ENCODE measurements around the gene CLCA2. TPM values are rescaled to one million over a fixed set of nuclear protein-coding genes. Genes with fewer than 3 reads are reported as not detected.

The CLCA2 gene
- total and polyA plus RNA-seq, 4 experiments from 2014 or later: not detected

DNA sequence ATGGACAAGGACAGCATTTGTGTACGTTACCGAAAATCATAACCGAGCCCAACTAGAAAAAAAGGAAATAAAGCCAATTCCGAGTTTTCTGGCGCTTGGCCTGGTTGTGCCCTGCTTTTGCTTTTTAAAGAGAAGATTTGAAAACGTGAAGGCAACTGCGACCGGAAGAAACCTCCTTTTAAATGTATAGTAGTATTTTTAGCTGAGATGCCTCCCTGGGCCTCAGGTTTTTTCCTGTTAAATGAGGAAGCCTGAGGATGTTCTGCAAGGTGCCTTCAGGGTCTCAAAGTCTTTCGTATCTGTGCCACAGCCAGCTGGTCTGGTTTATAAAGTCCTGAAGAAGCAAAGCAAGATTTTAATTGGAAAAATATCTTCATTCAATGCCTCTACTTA, 27.5 kb upstream of the CLCA2 start:
- Histone ChIP-seq H3K27ac (ENCODE audit: low read depth, low read length) (peak overlapping the region; percentile 92), H3K27me3 (ENCODE audit: insufficient read depth, low read length) (no peaks in the 10 kb centered on the region), H3K9me3 (ENCODE audit: control insufficient read depth in 1 of 2, low read length in 2 of 2) (no peaks in the 10 kb centered on the region), H3K4me1 (ENCODE audit: insufficient read depth, low read length) (peaks cover 50% of the 10 kb centered on the region), H3K4me3 (ENCODE audit: low read length in 2 of 2) (peak overlapping the region; percentile 77 to 87), H3K36me3 (ENCODE audit: insufficient read depth, low read length) (no peaks in the 10 kb centered on the region)
- Mint-ChIP-seq H3K4me1 (peaks cover 38 to 62% (median 46%) of the 10 kb centered on the region in 4 donors), H3K27me3 (no peaks in the 10 kb centered on the region), H3K9me3 (no peaks in the 10 kb centered on the region), H3K4me3 (peak overlapping the region; percentile 94 to 99 (median 98)), H3K27ac (peak overlapping the region; percentile 97 to 100 (median 99)), H3K36me3 (peaks cover 4 to 10% of the 10 kb centered on the region in 2 donors)
- POLR2A ChIA-PET (ENCODE audit: partially characterized antibody): interaction anchor here (0.6 to 4.0 kb wide), 13 partner anchors 10 to 1137 kb away, joined by 3 to 54 read pairs (median 3); partner anchors contain the start of genes C1orf52, HS2ST1, SELENOF and SH3GLB1
- intact Hi-C loops (cut with micrococcal nuclease): loop anchor here (1.0 to 10.0 kb wide), 9 partner anchors 8 to 1712 kb away; partner anchors contain the start of genes BCL10, HS2ST1, SELENOF and SH3GLB1
- DNase-seq: no peak
- CTCF ChIA-PET (ENCODE audit: partially characterized antibody): interaction anchor here (0.8 to 1.6 kb wide), 8 partner anchors 11 to 347 kb away, joined by 3 to 15 read pairs (median 6); partner anchors contain the start of gene SH3GLB1

DNA sequence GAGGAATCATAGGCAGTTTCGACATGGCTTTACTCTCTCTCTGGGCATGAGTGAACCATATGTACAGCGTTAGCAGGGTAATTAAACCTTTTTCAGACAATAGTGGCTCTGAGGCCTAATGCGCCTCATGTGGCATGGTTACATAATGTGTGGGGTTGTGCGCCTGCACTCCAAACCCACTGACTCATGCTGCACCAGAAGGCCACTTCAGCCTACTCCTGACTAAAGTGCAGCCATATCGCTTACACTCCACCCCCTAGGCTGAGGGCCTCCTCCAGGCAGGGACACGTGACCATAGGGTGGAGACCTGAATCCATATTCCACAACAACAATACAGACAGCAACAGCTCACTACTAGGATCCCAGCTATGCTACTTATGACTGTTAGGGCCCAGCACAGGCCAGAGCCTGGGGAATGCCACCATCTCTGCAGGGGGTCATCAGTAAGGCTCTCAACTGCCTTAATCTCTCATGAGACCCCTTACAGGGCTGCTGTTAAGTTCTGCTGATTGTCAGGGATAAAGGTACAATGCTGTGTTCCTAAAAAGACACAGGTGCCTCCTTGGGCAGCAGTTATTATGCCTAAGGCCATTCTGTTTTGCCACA, 14.5 kb upstream of the CLCA2 start:
- POLR2A ChIA-PET (ENCODE audit: partially characterized antibody): interaction anchor here (0.8 kb wide), 1 partner anchor 295 kb away, joined by 3 read pairs; the partner anchor contains the start of gene SH3GLB1
- H3K27ac Mint-ChIP-seq: no peak overlapping the region
- H3K36me3 Mint-ChIP-seq: no peaks in the 10 kb centered on the region
- Histone ChIP-seq H3K4me3 (ENCODE audit: low read length in 2 of 2) (no peak overlapping the region), H3K27me3 (ENCODE audit: insufficient read depth, low read length) (no peaks in the 10 kb centered on the region), H3K36me3 (ENCODE audit: insufficient read depth, low read length) (no peaks in the 10 kb centered on the region), H3K27ac (ENCODE audit: low read depth, low read length) (no peak overlapping the region), H3K9me3 (ENCODE audit: control insufficient read depth in 1 of 2, low read length in 2 of 2) (no peaks in the 10 kb centered on the region), H3K4me1 (ENCODE audit: insufficient read depth, low read length) (no peaks in the 10 kb centered on the region)
- CTCF ChIA-PET (ENCODE audit: partially characterized antibody): no interaction called here
- intact Hi-C loops (cut with micrococcal nuclease): no loop called here
- H3K9me3 Mint-ChIP-seq: no peaks in the 10 kb centered on the region
- no peaks in the 10 kb centered on the region for H3K4me1 Mint-ChIP-seq
- H3K27me3 Mint-ChIP-seq: no peaks in the 10 kb centered on the region
- no peak for DNase-seq
- no peak overlapping the region for H3K4me3 Mint-ChIP-seq

DNA sequence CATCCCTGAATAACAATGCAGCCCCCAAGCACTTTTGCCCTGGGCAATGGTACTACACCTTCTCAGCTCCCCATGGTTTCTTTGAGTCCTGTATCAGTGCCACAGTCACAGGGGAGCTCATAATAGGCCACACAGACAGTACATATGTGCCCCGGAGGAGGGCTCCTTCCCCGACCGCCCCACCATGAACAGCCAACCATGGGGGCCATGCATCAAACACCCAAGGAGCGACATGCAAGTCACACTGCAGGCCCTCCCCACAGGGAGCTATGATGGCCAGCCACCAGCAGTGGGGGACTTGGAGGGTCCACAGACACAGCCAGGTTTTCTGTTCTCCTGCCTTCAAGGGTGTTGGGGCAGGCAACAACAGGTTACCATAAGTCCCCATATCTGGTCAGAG, 13.1 kb upstream of the CLCA2 start:
- H3K27me3 ChIP-seq (ENCODE audit: insufficient read depth, low read length): no peaks in the 10 kb centered on the region
- H3K9me3 ChIP-seq (ENCODE audit: control insufficient read depth in 1 of 2, low read length in 2 of 2): no peaks in the 10 kb centered on the region
- H3K36me3 ChIP-seq (ENCODE audit: insufficient read depth, low read length): no peaks in the 10 kb centered on the region
- no peaks in the 10 kb centered on the region for H3K4me1 ChIP-seq (ENCODE audit: insufficient read depth, low read length)
- H3K27ac Mint-ChIP-seq: no peak overlapping the region
- no peak for DNase-seq
- ChIA-PET POLR2A (ENCODE audit: partially characterized antibody) (no interaction called here), CTCF (ENCODE audit: partially characterized antibody) (interaction anchor here (1.1 kb wide), 1 partner anchor 31 kb away, joined by 6 read pairs; no protein-coding TSS in a partner anchor)
- intact Hi-C loops (cut with micrococcal nuclease): no loop called here
- no peaks in the 10 kb centered on the region for H3K36me3 Mint-ChIP-seq
- H3K27me3 Mint-ChIP-seq: no peaks in the 10 kb centered on the region
- no peaks in the 10 kb centered on the region for H3K4me1 Mint-ChIP-seq
- no peaks in the 10 kb centered on the region for H3K9me3 Mint-ChIP-seq
- H3K4me3 ChIP-seq (ENCODE audit: low read length in 2 of 2): no peak overlapping the region
- H3K4me3 Mint-ChIP-seq: no peak overlapping the region
- no peak overlapping the region for H3K27ac ChIP-seq (ENCODE audit: low read depth, low read length)

DNA sequence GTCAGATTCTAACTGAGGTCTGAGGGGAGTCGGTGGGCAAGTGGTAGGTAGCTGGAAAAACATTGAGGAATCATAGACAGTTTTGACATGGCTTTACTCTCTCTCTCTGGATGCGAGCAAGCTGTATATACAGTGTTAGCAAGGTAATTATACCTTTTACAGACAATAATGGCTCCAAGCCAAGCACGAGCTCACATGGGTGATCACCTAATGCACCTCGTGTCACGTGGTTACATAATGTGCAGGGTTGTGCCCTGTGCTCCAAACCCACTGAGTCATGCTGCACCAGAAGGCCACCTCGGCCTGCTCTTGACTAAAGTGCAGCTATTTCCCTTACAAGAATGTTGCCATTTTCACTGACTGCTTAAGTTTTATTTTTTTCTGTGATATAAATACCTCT, 7.6 kb upstream of the CLCA2 start:
- H3K27me3 Mint-ChIP-seq: peaks cover 2 to 5% of the 10 kb centered on the region in 2 donors
- H3K9me3 Mint-ChIP-seq: no peaks in the 10 kb centered on the region

DNA sequence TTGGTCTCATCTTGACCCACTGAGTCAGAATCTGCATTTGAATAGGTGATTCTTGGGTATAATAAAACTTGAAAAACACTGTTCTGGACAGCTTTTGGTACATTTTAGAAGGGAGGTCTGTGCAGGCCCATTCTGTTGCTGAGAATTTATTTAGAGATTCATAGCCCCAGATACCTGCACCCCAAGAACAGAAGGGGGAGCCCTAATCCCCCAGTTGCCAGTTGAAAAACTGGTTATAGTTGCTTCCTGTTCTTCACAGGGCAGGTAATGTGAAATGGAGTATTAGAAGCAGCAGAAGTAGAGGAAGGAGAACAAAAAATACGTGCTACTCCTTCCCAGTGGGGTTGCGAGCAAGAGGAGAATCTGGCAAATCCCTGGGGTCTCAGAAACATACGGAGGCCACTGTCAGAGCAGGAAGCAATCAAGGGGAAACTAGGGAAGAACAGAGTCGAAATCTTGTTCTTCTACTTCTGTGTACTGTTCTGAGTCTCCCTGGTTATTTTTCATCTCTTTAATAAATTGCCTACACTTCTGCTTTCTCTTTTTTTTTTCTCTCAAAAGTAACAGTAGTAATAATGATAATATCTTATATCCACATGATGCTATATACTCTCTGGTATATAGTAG, 4.6 kb upstream of the CLCA2 start:
- H3K9me3 ChIP-seq (ENCODE audit: control insufficient read depth in 1 of 2, low read length in 2 of 2): no peaks in the 10 kb centered on the region
- intact Hi-C loops (cut with micrococcal nuclease): loop anchor here (1.0 to 5.0 kb wide), 4 partner anchors 23 to 83 kb away; partner anchors contain the start of gene ODF2L
- ChIA-PET CTCF (ENCODE audit: partially characterized antibody) (interaction anchor here (0.7 to 1.0 kb wide), 2 partner anchors 13 to 87 kb away, joined by 3 to 4 read pairs; no protein-coding TSS in a partner anchor), POLR2A (ENCODE audit: partially characterized antibody) (no interaction called here)
- H3K4me1 ChIP-seq (ENCODE audit: insufficient read depth, low read length): no peaks in the 10 kb centered on the region
- peaks cover 2 to 6% (median 4%) of the 10 kb centered on the region in 4 donors for H3K4me1 Mint-ChIP-seq
- H3K36me3 Mint-ChIP-seq: no peaks in the 10 kb centered on the region
- peak; percentile 47 to 62 (median 52) for DNase-seq
- H3K27ac ChIP-seq (ENCODE audit: low read depth, low read length): no peak overlapping the region
- H3K27me3 Mint-ChIP-seq: peaks cover 2 to 9% of the 10 kb centered on the region in 2 donors
- peaks cover 0 to 1% (median 0%) of the 10 kb centered on the region in 8 donors for H3K9me3 Mint-ChIP-seq
- H3K4me3 ChIP-seq (ENCODE audit: low read length in 2 of 2): no peak overlapping the region
- H3K27ac Mint-ChIP-seq: peak overlapping the region in 3 of 7 donors; percentile 53 to 83 (median 78)
- no peaks in the 10 kb centered on the region for H3K36me3 ChIP-seq (ENCODE audit: insufficient read depth, low read length)
- H3K27me3 ChIP-seq (ENCODE audit: insufficient read depth, low read length): no peaks in the 10 kb centered on the region
- peak overlapping the region; percentile 57 to 86 (median 72) for H3K4me3 Mint-ChIP-seq

More for the DNA sequence above, 7.6 kb upstream of the CLCA2 start:
- Histone ChIP-seq H3K27ac (ENCODE audit: low read depth, low read length) (no peak overlapping the region), H3K9me3 (ENCODE audit: control insufficient read depth in 1 of 2, low read length in 2 of 2) (no peaks in the 10 kb centered on the region), H3K27me3 (ENCODE audit: insufficient read depth, low read length) (no peaks in the 10 kb centered on the region), H3K4me1 (ENCODE audit: insufficient read depth, low read length) (no peaks in the 10 kb centered on the region), H3K4me3 (ENCODE audit: low read length in 2 of 2) (no peak overlapping the region), H3K36me3 (ENCODE audit: insufficient read depth, low read length) (no peaks in the 10 kb centered on the region)
- ChIA-PET CTCF (ENCODE audit: partially characterized antibody) (interaction anchor here (0.8 to 1.9 kb wide), 7 partner anchors 15 to 86 kb away, joined by 3 to 7 read pairs (median 3); no protein-coding TSS in a partner anchor), POLR2A (ENCODE audit: partially characterized antibody) (interaction anchor here (1.1 kb wide), 1 partner anchor 20 kb away, joined by 5 read pairs; the partner anchor contains the start of gene ODF2L)
- Mint-ChIP-seq H3K4me3 (no peak overlapping the region), H3K27ac (peak overlapping the region in 1 of 7 donors; percentile 37), H3K36me3 (no peaks in the 10 kb centered on the region), H3K4me1 (peaks cover 2 to 6% (median 4%) of the 10 kb centered on the region in 4 donors)
- no peak for DNase-seq
- intact Hi-C loops (cut with micrococcal nuclease): loop anchor here (5.0 kb wide), 1 partner anchor 56 kb away; no protein-coding TSS in a partner anchor

DNA sequence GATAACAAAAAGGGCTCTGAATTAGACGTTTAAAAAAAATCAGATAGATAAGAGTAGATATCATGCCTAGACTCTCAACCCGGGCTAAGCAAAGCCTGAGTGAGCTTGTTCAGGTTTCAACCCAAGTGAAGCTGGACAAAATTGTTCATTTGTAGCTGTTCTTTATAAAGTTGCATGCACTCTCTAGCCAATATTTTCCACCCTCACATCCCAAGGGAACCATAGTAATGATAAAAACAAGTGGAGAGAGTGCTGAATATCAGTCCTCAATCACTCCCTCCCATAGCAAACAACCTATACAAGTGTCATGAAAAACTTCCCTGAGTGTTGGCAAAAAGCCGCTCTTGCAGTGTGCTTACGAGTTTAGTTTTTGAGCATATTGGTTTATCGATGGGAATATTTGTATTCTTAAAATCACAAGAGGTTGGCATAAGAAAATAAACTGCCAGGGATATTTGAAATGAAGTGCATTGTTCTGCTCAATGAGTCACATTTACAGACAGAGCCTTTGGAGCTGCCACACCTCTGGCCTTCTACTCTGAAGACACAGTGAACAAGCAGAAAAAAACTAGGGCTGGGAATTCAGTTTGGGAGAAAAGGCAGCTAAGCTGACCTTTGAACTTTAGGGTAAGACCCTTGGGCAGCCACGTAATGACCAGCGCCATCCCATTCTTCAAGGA, 2.2 kb upstream of the CLCA2 start:
- ChIA-PET POLR2A (ENCODE audit: partially characterized antibody) (no interaction called here), CTCF (ENCODE audit: partially characterized antibody) (interaction anchor here (1.0 to 2.8 kb wide), 2 partner anchors 9 to 77 kb away, joined by 4 to 10 read pairs; no protein-coding TSS in a partner anchor)
- Histone ChIP-seq H3K27me3 (ENCODE audit: insufficient read depth, low read length) (no peaks in the 10 kb centered on the region), H3K9me3 (ENCODE audit: control insufficient read depth in 1 of 2, low read length in 2 of 2) (no peaks in the 10 kb centered on the region), H3K36me3 (ENCODE audit: insufficient read depth, low read length) (no peaks in the 10 kb centered on the region), H3K4me3 (ENCODE audit: low read length in 2 of 2) (no peak overlapping the region), H3K27ac (ENCODE audit: low read depth, low read length) (no peak overlapping the region), H3K4me1 (ENCODE audit: insufficient read depth, low read length) (no peaks in the 10 kb centered on the region)
- H3K4me1 Mint-ChIP-seq: peaks cover 2 to 6% (median 4%) of the 10 kb centered on the region in 4 donors
- no peak overlapping the region for H3K4me3 Mint-ChIP-seq
- H3K27me3 Mint-ChIP-seq: peaks cover 2 to 15% of the 10 kb centered on the region in 2 donors
- peaks cover 0 to 1% (median 0%) of the 10 kb centered on the region in 8 donors for H3K9me3 Mint-ChIP-seq
- H3K36me3 Mint-ChIP-seq: no peaks in the 10 kb centered on the region
- intact Hi-C loops (cut with micrococcal nuclease): no loop called here
- no peak overlapping the region for H3K27ac Mint-ChIP-seq
- no peak for DNase-seq

All from CD4-positive, alpha-beta memory T cell (primary cell).